ENCODE results near the gene ZNF436. TPM values are rescaled to one million over a fixed set of nuclear protein-coding genes. Genes with fewer than 3 reads are reported as not detected.
"Not testable (repeated sequence)": the region's sequence is repeated elsewhere in the genome, so short reads cannot be mapped to it uniquely, and the experiment has no call there.

The ZNF436 gene
- total RNA-seq, 6 experiments from 2014 or later: 2.8 to 4.5 (median 3.4) TPM

GRCh38 chr1:23384312-23385058 lies 14.8 kb upstream of the ZNF436 start:
- H3K36me3 ChIP-seq: peaks cover 0 to 27% (median 6%) of the 10 kb centered on the region in 4 donors
- no peaks in the 10 kb centered on the region for H3K4me1 ChIP-seq
- ATAC-seq (peak; percentile 24 to 74 (median 48)), DNase-seq (no peak)
- no peaks in the 10 kb centered on the region for H3K9me3 ChIP-seq
- H3K27me3 ChIP-seq: no peaks in the 10 kb centered on the region
- intact Hi-C loops (cut with DNase I): no loop called here
- no peak for TF ChIP-seq POLR2A (IDR thresholded peaks at IDR 0.05)
- no peak for TF ChIP-seq CTCF (IDR thresholded peaks at IDR 0.05)
- no peak overlapping the region for H3K27ac ChIP-seq
- 53% methylated on average over 9 of the region's 11 CpGs for WGBS (ENCODE audit: insufficient coverage, low coverage, low lambda C conversion rate, missing lambda C conversion rate)
- no peak overlapping the region for H3K4me3 ChIP-seq

GRCh38 chr1:23383577-23384311 lies 14.1 kb upstream of the ZNF436 start:
- WGBS (ENCODE audit: insufficient coverage, low coverage, low lambda C conversion rate, missing lambda C conversion rate): 40% methylated on average over 3 of the region's 8 CpGs
- Histone ChIP-seq H3K27me3 (no peaks in the 10 kb centered on the region), H3K4me1 (no peaks in the 10 kb centered on the region), H3K27ac (no peak overlapping the region), H3K4me3 (no peak overlapping the region), H3K9me3 (no peaks in the 10 kb centered on the region), H3K36me3 (peaks cover 0 to 27% (median 6%) of the 10 kb centered on the region in 4 donors)
- TF ChIP-seq CTCF (IDR thresholded peaks at IDR 0.05) (no peak), POLR2A (IDR thresholded peaks at IDR 0.05) (no peak)
- ATAC-seq: peak; percentile 23 to 50 (median 31)
- no peak for DNase-seq
- intact Hi-C loops (cut with DNase I): no loop called here

- no peaks in the 10 kb centered on the region for H3K4me1 ChIP-seq
- WGBS (ENCODE audit: insufficient coverage, low coverage, low lambda C conversion rate, missing lambda C conversion rate): 80% methylated on average over 4 of the region's 5 CpGs
- H3K9me3 ChIP-seq: no peaks in the 10 kb centered on the region
- no peak overlapping the region for H3K4me3 ChIP-seq
- no peaks in the 10 kb centered on the region for H3K27me3 ChIP-seq
- ATAC-seq (no peak), DNase-seq (no peak)
- intact Hi-C loops (cut with DNase I): no loop called here
- no peak overlapping the region for H3K27ac ChIP-seq
- TF ChIP-seq CTCF (IDR thresholded peaks at IDR 0.05) (no peak), POLR2A (IDR thresholded peaks at IDR 0.05) (no peak)
- peaks cover 0 to 27% (median 6%) of the 10 kb centered on the region in 4 donors for H3K36me3 ChIP-seq
Measured at GRCh38 chr1:23381233-23381885, 11.7 kb upstream of the ZNF436 start.

GRCh38 chr1:23380719-23381118 lies 11.1 kb upstream of the ZNF436 start:
- no peak overlapping the region for H3K27ac ChIP-seq
- intact Hi-C loops (cut with DNase I): no loop called here
- H3K4me3 ChIP-seq: no peak overlapping the region
- whole genome bisulfite sequencing (ENCODE audit: insufficient coverage, low coverage, low lambda C conversion rate, missing lambda C conversion rate): 56% methylated on average over 5 of the region's 5 CpGs
- TF ChIP-seq POLR2A (IDR thresholded peaks at IDR 0.05): no peak
- no peak for TF ChIP-seq CTCF (IDR thresholded peaks at IDR 0.05)
- no peaks in the 10 kb centered on the region for H3K4me1 ChIP-seq
- DNase-seq (no peak), ATAC-seq (no peak)
- H3K36me3 ChIP-seq: peaks cover 0 to 26% (median 6%) of the 10 kb centered on the region in 4 donors
- no peaks in the 10 kb centered on the region for H3K27me3 ChIP-seq
- no peaks in the 10 kb centered on the region for H3K9me3 ChIP-seq

GRCh38 chr1:23380236-23380635 lies 10.6 kb upstream of the ZNF436 start:
- H3K36me3 ChIP-seq: peaks cover 0 to 21% (median 6%) of the 10 kb centered on the region in 4 donors
- intact Hi-C loops (cut with DNase I); H3K9me3 ChIP-seq; H3K27ac ChIP-seq; H3K4me3 ChIP-seq; ATAC-seq; H3K4me1 ChIP-seq; H3K27me3 ChIP-seq; DNase-seq: not testable (repeated sequence)
- WGBS (ENCODE audit: insufficient coverage, low coverage, low lambda C conversion rate, missing lambda C conversion rate): 57% methylated on average over 4 of the region's 4 CpGs
